GM12872 (cell line): ENCODE results near the gene AMDHD1.

Source experiments
- CTCF ChIP-seq: IDR thresholded peaks from 3 replicates; pipeline ENCODE4 v1.5.1; 2011; ENCODE audit warnings: low read depth, mild to moderate bottlenecking, low read length, moderate library complexity; ENCODE audit not compliant: insufficient read depth

Gene AMDHD1

DNA sequence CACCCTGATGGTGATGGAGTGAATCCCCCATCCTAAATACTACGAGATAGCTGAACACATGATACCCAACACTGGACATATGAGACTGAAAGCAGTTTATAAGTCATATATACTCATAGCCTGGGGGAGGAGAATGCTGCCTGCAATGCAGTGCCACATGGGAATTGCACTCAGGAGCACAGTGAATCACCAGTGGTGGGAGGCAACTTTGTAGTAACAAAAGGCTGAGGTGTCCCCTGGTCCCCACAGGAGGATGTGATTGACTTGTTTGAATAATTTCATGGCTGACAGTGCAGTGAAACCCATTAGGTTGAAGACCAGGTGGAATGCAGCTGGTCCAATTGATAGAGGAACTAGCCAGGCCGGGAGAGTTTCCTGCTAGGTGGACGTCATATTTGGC is 20.9 kb upstream of the AMDHD1 start:
- TF ChIP-seq CTCF, result no peak

GRCh38 chr12:95940514-95940913 is 2.6 kb upstream of the AMDHD1 start:
- TF ChIP-seq CTCF, result no peak

- TF ChIP-seq CTCF, result no peak
Measured at GRCh38 chr12:95942101-95942523, 1.0 kb upstream of the AMDHD1 start.

- no peak for TF ChIP-seq CTCF
Measured at GRCh38 chr12:95942524-95943329, 404 bp upstream of the AMDHD1 start, which contains the start of gene CCDC38. Gene CCDC38 (minus strand): TSS chr12:95942614. CDS start chr12:95936509, 6,105 bp downstream.

DNA sequence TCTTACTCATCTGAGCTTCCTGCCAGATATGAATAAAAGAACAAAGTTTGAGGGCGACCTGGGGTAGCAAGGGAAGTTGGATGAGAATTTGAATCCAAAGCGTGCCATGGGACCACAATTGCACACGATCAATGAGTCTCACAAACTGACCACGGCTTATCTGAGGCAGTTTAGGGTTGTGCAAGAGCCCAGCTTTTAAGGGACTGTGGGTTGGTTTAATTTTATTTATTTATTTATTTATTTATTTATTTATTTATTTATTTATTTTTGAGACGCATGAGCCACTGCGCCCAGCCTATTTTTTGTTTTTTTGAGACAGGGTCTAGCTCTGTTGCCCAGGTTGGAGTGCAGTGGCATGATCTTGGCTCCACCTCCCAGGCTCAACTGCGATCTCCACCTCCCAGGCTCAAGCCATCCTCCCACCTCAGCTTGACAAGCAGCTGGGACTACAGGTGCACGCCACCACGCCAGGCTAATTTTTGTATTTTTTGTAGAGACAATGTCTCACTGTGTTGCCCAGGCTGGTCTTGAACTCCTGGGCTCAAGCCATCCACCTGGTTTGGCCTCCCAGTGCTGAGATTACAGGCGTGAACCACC is 1.1 kb downstream of the AMDHD1 start:
- no peak for TF ChIP-seq CTCF

- TF ChIP-seq CTCF, result no peak
Measured at GRCh38 chr12:95949477-95950206, 6.5 kb downstream of the AMDHD1 start.

GRCh38 chr12:95951515-95951914 is 8.4 kb downstream of the AMDHD1 start:
- no peak for TF ChIP-seq CTCF
